GM12878 (cell line): ENCODE data around the gene PRKCE. TPM values are rescaled to one million over a fixed set of nuclear protein-coding genes. Genes with fewer than 3 reads are reported as not detected.

ENCODE experiments used
- ATAC-seq: fragments of 200-7000 bp; cut with Tn5 transposase; 3 replicates; pipeline ENCODE4 v1.9.1; 2020; ENCODE audit warnings: mild to moderate bottlenecking, moderate library complexity
- BruUV-seq: library from RNA; stranded (reverse); fragments of 400-500 nt; replicated peaks from 2 replicates; lab custom pipeline; 2021; lab: Mats Ljungman, UMichigan
- CTCF ChIA-PET: fragments of 300-600 bp; sonication (Branson Sonifier 250); formaldehyde crosslinking; extraction: SDS; loops from one replicate; lab custom pipeline; 2021; ENCODE audit warnings: inconsistent platforms; lab: Yijun Ruan, JAX
- POLR2A ChIA-PET: fragments of 350-600 bp; formaldehyde crosslinking; extraction: SDS; loops from one replicate; lab custom pipeline; 2021; ENCODE audit warnings: inconsistent platforms; lab: Charles Lee
- RAD21 ChIA-PET: fragments of 300-600 bp; sonication (Branson Sonifier 250); formaldehyde crosslinking; loops from one replicate; lab custom pipeline; 2023; ENCODE audit warnings: antibody characterized with exemption; ENCODE audit not compliant: unreplicated experiment; lab: Charles Lee
- SMC1A ChIA-PET: fragments of 300-600 bp; sonication (Branson Sonifier 250); formaldehyde crosslinking; loops from one replicate; lab custom pipeline; 2023; ENCODE audit not compliant: unreplicated experiment, uncharacterized antibody; lab: Charles Lee
- DNase-seq: peaks from one replicate; pipeline ENCODE4 v3.0.0-alpha.2; 2011; ENCODE audit warnings: low read depth, low spot score
- FAIRE-seq: peaks from 3 replicates; lab custom pipeline; 2011; peaks lifted over from hg19 to GRCh38; lab: Jason Lieb, UNC
- H2AFZ ChIP-seq: 2 replicates; pipeline ENCODE4 v1.6.0; 2011; ENCODE audit warnings: low read depth, low read length, control low read depth; ENCODE audit not compliant: control insufficient read depth
- H3K27ac ChIP-seq: 2 replicates; pipeline ENCODE4 v1.5.1; 2011; ENCODE audit warnings: control low read depth; ENCODE audit not compliant: control insufficient read depth, insufficient read depth
- H3K27me3 ChIP-seq, 2 experiments: replicated peaks in 1 of 2; 2 replicates each; pipeline versions ENCODE4 v1.6.0 to v1.6.1; 2011; ENCODE audit warnings: low read length in 1 of 2; ENCODE audit not compliant: control insufficient read depth in 2 of 2, insufficient read depth in 2 of 2
- H3K36me3 ChIP-seq, 2 experiments: 2 replicates each; pipeline ENCODE4 v1.5.1; 2011; ENCODE audit warnings: low read length in 1 of 2; ENCODE audit not compliant: control insufficient read depth in 2 of 2, insufficient read depth in 2 of 2
- H3K4me1 ChIP-seq: 2 replicates; pipeline ENCODE4 v1.6.1; 2011; ENCODE audit warnings: mild to moderate bottlenecking, low read length, moderate library complexity, mixed read lengths; ENCODE audit not compliant: control insufficient read depth, insufficient read depth
- H3K4me2 ChIP-seq: 2 replicates; pipeline ENCODE4 v1.6.0; 2011; ENCODE audit warnings: control low read depth; ENCODE audit not compliant: control insufficient read depth, insufficient read depth
- H3K4me3 ChIP-seq: fragments of 200-600 bp; sonication (generic); 2 replicates; pipeline ENCODE4 v1.5.1; 2016
- H3K79me2 ChIP-seq: 2 replicates; pipeline ENCODE4 v1.6.0; 2011; ENCODE audit warnings: low read length; ENCODE audit not compliant: control insufficient read depth, insufficient read depth
- H3K9ac ChIP-seq: 2 replicates; pipeline ENCODE4 v1.8.0; 2011; ENCODE audit warnings: low read length, control low read depth, mixed read lengths; ENCODE audit not compliant: control insufficient read depth, insufficient read depth
- H3K9me3 ChIP-seq: replicated peaks from 3 replicates; pipeline ENCODE4 v1.5.1; 2011; ENCODE audit warnings: mild to moderate bottlenecking, low read length; ENCODE audit not compliant: control insufficient read depth, insufficient read depth
- H4K20me1 ChIP-seq: 2 replicates; pipeline ENCODE4 v1.6.0; 2011; ENCODE audit not compliant: control insufficient read depth, insufficient read depth
- IRF3 ChIP-seq: fragments of 450-650 bp; IDR thresholded peaks from 2 replicates; pipeline ENCODE4 v1.6.1; 2014; ENCODE audit warnings: mild to moderate bottlenecking
- IRF4 ChIP-seq: IDR thresholded peaks from 2 replicates; pipeline ENCODE4 v1.6.1; 2011; ENCODE audit warnings: low read depth, low read length
- MLLT1 ChIP-seq: fragments of 450-650 bp; IDR thresholded peaks from 2 replicates; pipeline ENCODE4 v1.6.1; 2016; ENCODE audit warnings: mild to moderate bottlenecking
- MYC ChIP-seq: IDR thresholded peaks from 2 replicates; pipeline ENCODE4 v1.6.1; 2011; ENCODE audit warnings: mild to moderate bottlenecking, low read length, moderate library complexity, inconsistent platforms; ENCODE audit not compliant: insufficient read depth, insufficient replicate concordance, insufficient read length, severe bottlenecking
- NBN ChIP-seq: fragments of 450-650 bp; IDR thresholded peaks from 2 replicates; pipeline ENCODE4 v1.6.1; 2016
- POLR2AphosphoS2 ChIP-seq: IDR thresholded peaks from 2 replicates; pipeline ENCODE4 v1.6.1; 2011; ENCODE audit warnings: low read depth, mild to moderate bottlenecking, low read length, improper control_type of control experiment, moderate library complexity
- SRF ChIP-seq, 2 experiments: IDR thresholded peaks; 2 replicates each; pipeline ENCODE4 v1.6.1; 2011; ENCODE audit warnings: low read depth in 2 of 2, low read length in 2 of 2, mild to moderate bottlenecking in 1 of 2, moderate library complexity in 1 of 2
- STAT3 ChIP-seq: IDR thresholded peaks from 2 replicates; pipeline ENCODE4 v1.6.1; 2011; ENCODE audit warnings: low read depth, low read length, improper control_type of control experiment
- YY1 ChIP-seq: IDR thresholded peaks from 2 replicates; pipeline ENCODE4 v1.6.1; 2011; ENCODE audit warnings: low read depth, mild to moderate bottlenecking, low read length
- ZBTB40 ChIP-seq: fragments of 450-650 bp; IDR thresholded peaks from 2 replicates; pipeline ENCODE4 v1.6.1; 2016; ENCODE audit warnings: mild to moderate bottlenecking, moderate library complexity, borderline replicate concordance
- ZNF24 ChIP-seq: fragments of 450-650 bp; IDR thresholded peaks from 2 replicates; pipeline ENCODE4 v1.6.1; 2017; ENCODE audit warnings: antibody characterized with exemption, mild to moderate bottlenecking
- ZNF384 ChIP-seq: IDR thresholded peaks from 2 replicates; pipeline ENCODE4 v1.6.1; 2012; ENCODE audit warnings: low read depth, mild to moderate bottlenecking, low read length, improper control_type of control experiment, borderline replicate concordance
- WGBS: methylation state at CpG from one replicate; pipeline ENCODE4 v1.1.6; 2016; ENCODE audit warnings: low lambda C conversion rate; ENCODE audit not compliant: insufficient replicate concordance, insufficient coverage; ENCODE audit errors: missing lambda C conversion rate; 5-methylcytosine and 5-hydroxymethylcytosine counted together
- in situ Hi-C: fragments of 300-500 bp; cut with MboI; formaldehyde crosslinking; loops from 9 replicates; pipeline ENCODE4 v1.14.3; 2018; ENCODE audit warnings: mixed read lengths
- intact Hi-C: fragments of 100-400 bp; cut with micrococcal nuclease; formaldehyde crosslinking; loops from one replicate; pipeline ENCODE4 v1.14.2; 2022; ENCODE audit not compliant: unreplicated experiment
- polyA plus RNA-seq, 11 experiments: library from polyadenylated mRNA; depleted of rRNA in 4 of 11; unstranded in 6 of 11; stranded (reverse) in 5 of 11; fragments of >200 nt; fragmentation: Nextera tagmentation in 4 of 11; fragmentation: Illumina TruSeq in 1 of 11; extraction: Ambion mirVana in 4 of 11; extraction: Trizol in 1 of 11; gene quantifications; 1 replicate in 1 of 11; 2 replicates in 10 of 11; pipeline versions ENCODE4 v1.2.1 to v1.2.3, GENCODE V29; 2011 to 2016; ENCODE audit warnings: inconsistent platforms in 2 of 11, missing spikeins in 2 of 11, low read depth in 1 of 11
- total RNA-seq, 4 experiments: library from RNA; depleted of rRNA in 3 of 4; stranded (reverse); fragments of >200 nt in 3 of 4; fragmentation: Illumina TruSeq in 1 of 4; extraction: Trizol in 1 of 4; gene quantifications; 2 replicates each; pipeline versions ENCODE4 v1.2.1 to v1.2.3, GENCODE V29; 2013 to 2021

The PRKCE gene
- total and polyA plus RNA-seq, 10 of the 15 experiments (the other 5 are each of a cell fraction or from before 2014, with no cell fraction given) = 2.6 to 28.2 (median 11.3) TPM

- SMC1A ChIA-PET = interaction anchor here (0.9 to 1.4 kb wide), 3 partner anchors 9 to 15 kb away, joined by 4 to 6 read pairs (median 5); no protein-coding TSS in a partner anchor
- intact Hi-C loops = no loop called here
- CTCF ChIA-PET = interaction anchor here (1.0 kb wide), 1 partner anchor 53 kb away, joined by 3 read pairs; no protein-coding TSS in a partner anchor
These were observed 63.2 kb downstream of the PRKCE start for GRCh38 chr2:45714679-45715078.

More at GRCh38 chr2:45714679-45715078, 63.2 kb downstream of the PRKCE start:
- Histone ChIP-seq H3K4me2 (no peak overlapping the region), H3K9me3 (no peaks in the 10 kb centered on the region), H3K4me1 (peaks cover 11% of the 10 kb centered on the region), H3K79me2 (peaks cover 2% of the 10 kb centered on the region), H3K36me3 (peaks cover 0 to 2% of the 10 kb centered on the region in 2 experiments; a peak in 1 of 4 replicates), H2AFZ (no peak overlapping the region), H3K27ac (no peak overlapping the region), H3K27me3 (no peaks in the 10 kb centered on the region), H4K20me1 (no peaks in the 10 kb centered on the region), H3K4me3 (no peak overlapping the region), H3K9ac (no peak overlapping the region)
- WGBS = 86% methylated on average over 3 of the region's 3 CpGs
- no peak for DNase-seq
- RAD21 ChIA-PET = interaction anchor here (0.7 kb wide), 1 partner anchor 121 kb away, joined by 3 read pairs; no protein-coding TSS in a partner anchor
- POLR2A ChIA-PET = interaction anchor here (1.2 kb wide), 1 partner anchor 12 kb away, joined by 3 read pairs; no protein-coding TSS in a partner anchor
- no peak for FAIRE-seq
- no TSS peak for BruUV-seq
- in situ Hi-C loops = no loop called here
- TF ChIP-seq ZNF384 (no peak), SRF (IDR thresholded peaks at IDR 0.05; ENCODE audit: low read depth in 2 of 2, low read length in 2 of 2) (no peak), IRF4 (no peak), IRF3 (no peak), MLLT1 (no peak), MYC (no peak), YY1 (no peak), ZNF24 (no peak), NBN (no peak), POLR2AphosphoS2 (no peak), STAT3 (no peak), ZBTB40 (no peak)
- no peak for ATAC-seq
